ENCODE measurements around the gene ALDH18A1. TPM values are rescaled to one million over a fixed set of nuclear protein-coding genes. Genes with fewer than 3 reads are reported as not detected.

ALDH18A1 gene
- total and polyA plus RNA-seq, 2 experiments from 2014 or later = 92.4 to 121 TPM

DNA sequence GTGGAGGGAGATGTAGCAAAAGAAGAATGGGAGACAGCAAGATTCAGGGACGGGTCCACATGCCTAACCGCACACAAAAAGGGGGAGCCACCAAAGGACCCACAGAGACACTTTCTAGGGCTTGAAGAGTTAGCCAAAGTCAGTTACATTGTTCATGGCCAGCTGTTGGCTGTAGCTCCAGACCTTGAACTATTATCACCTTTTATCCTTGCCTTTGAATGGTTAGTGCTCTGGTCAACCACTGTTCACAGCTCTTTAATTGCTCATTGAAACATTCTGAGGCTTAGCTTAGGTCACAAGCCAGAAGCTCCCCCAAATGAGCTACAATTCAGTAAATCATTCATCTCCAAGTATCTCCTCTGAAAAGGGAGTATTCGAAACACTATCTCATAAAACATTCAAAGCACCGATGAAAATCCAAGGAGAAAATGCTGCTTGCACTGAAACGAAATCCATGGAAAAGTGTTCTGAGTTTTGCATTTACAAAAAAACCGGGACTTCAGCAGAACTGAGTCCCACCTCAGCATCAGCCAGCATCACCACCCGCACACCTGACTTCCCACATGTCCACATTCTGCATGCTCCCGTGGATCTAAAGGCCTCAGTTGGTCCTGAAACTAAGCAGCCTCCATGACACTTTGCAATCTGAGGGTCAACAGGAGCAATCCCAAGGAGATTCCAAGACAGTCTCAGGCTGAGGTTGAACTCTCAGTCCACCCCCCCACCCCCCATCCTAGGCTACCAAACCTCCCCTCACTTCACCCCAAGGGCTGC is 99.3 kb downstream of the ALDH18A1 start:
- H4K20me1 ChIP-seq (ENCODE audit: insufficient read depth) = no peaks in the 10 kb centered on the region
- 83 to 87% methylated on average over 8 of the region's 8 CpGs for WGBS, 2 experiments (ENCODE audit: low coverage in 1 of 2, low lambda C conversion rate in 2 of 2, missing lambda C conversion rate in 2 of 2)
- H3K4me1 ChIP-seq (ENCODE audit: insufficient read depth) = no peaks in the 10 kb centered on the region
- H2AFZ ChIP-seq = no peak overlapping the region
- H3K4me3 ChIP-seq = no peak overlapping the region
- H3K27me3 ChIP-seq (replicated peaks; ENCODE audit: insufficient read depth) = 0 out of 2 replicates have a peak, but pooled peaks cover 10% of the 10 kb centered on the region
- H3K9ac ChIP-seq = no peak overlapping the region
- H3K36me3 ChIP-seq (ENCODE audit: low read depth) = no peaks in the 10 kb centered on the region
- H3K79me2 ChIP-seq (ENCODE audit: insufficient read depth) = no peaks in the 10 kb centered on the region
- H3K9me2 ChIP-seq (ENCODE audit: insufficient read depth) = no peaks in the 10 kb centered on the region
- TF ChIP-seq EZH2 (IDR thresholded peaks at IDR 0.05; ENCODE audit: insufficient read depth, poor library complexity, severe bottlenecking) (no peak), EZH2phosphoT487 (IDR thresholded peaks at IDR 0.05; ENCODE audit: insufficient read depth, low read depth) (no peak)
- H3K9me3 ChIP-seq (ENCODE audit: low read depth) = no peaks in the 10 kb centered on the region
- no peak overlapping the region for H3K27ac ChIP-seq
- no peak for DNase-seq
- in situ Hi-C loops (cut with MboI) = no loop called here
- H3K4me2 ChIP-seq (ENCODE audit: unreplicated experiment) = no peak overlapping the region
- H3F3A ChIP-seq (ENCODE audit: insufficient read depth) = no peaks in the 10 kb centered on the region

Other genes starting within 250 kb of the ALDH18A1 start
- gene SORBS1, start 95.3 kb downstream of the ALDH18A1 start, total RNA-seq (2014; rRNA removed; shearing (Covaris generic)) = 0.13 and 1.2 TPM in 2 replicates
- gene SORBS1, start 95.3 kb downstream of the ALDH18A1 start, polyA plus RNA-seq (2016; fragmentation: Nextera tagmentation; extraction: Ambion mirVana) = 0.65 and 1.3 TPM in 2 replicates
- gene TCTN3, start 37.2 kb upstream of the ALDH18A1 start, total RNA-seq (2014; rRNA removed; shearing (Covaris generic)) = 37.2 and 42.4 TPM in 2 replicates
- 53.6 and 58.3 TPM in 2 replicates for gene TCTN3, start 37.2 kb upstream of the ALDH18A1 start, polyA plus RNA-seq (2016; fragmentation: Nextera tagmentation; extraction: Ambion mirVana)
- not detected in 2 replicates for gene ENTPD1, start 99.5 kb upstream of the ALDH18A1 start, total RNA-seq (2014; rRNA removed; shearing (Covaris generic))
- gene ENTPD1, start 99.5 kb upstream of the ALDH18A1 start, polyA plus RNA-seq (2016; fragmentation: Nextera tagmentation; extraction: Ambion mirVana) = 0.29 and 0.35 TPM in 2 replicates